ENCODE data around the gene TMEM150A.
"Not testable (repeated sequence)": the region's sequence is repeated elsewhere in the genome, so short reads cannot be mapped to it uniquely, and the experiment has no call there.

Gene TMEM150A

GRCh38 chr2:85602476-85603234 is at the start of gene TMEM150A:
Gene TMEM150A, minus strand, starts transcription at chr2:85602698. Its CDS starts 750 bp downstream, at chr2:85601948.
- in situ Hi-C loops (cut with MboI; ENCODE audit: low sequenced_read_pairs) = no loop called here

- in situ Hi-C loops (cut with MboI; ENCODE audit: low sequenced_read_pairs) = no loop called here
Observed at GRCh38 chr2:85652056-85652455, 49.6 kb upstream of the TMEM150A start.

- in situ Hi-C loops (cut with MboI; ENCODE audit: low sequenced_read_pairs) = no loop called here
Observed at GRCh38 chr2:85651097-85651496, 48.6 kb upstream of the TMEM150A start.

GRCh38 chr2:85650456-85650855 is 48.0 kb upstream of the TMEM150A start:
- in situ Hi-C loops (cut with MboI; ENCODE audit: low sequenced_read_pairs) = no loop called here

- in situ Hi-C loops (cut with MboI; ENCODE audit: low sequenced_read_pairs) = no loop called here
Observed at GRCh38 chr2:85649201-85650190, 47.0 kb upstream of the TMEM150A start.

GRCh38 chr2:85648619-85649018 is 46.1 kb upstream of the TMEM150A start:
- in situ Hi-C loops (cut with MboI; ENCODE audit: low sequenced_read_pairs) = no loop called here

- in situ Hi-C loops (cut with MboI; ENCODE audit: low sequenced_read_pairs) = no loop called here
Observed at GRCh38 chr2:85647823-85648526, 45.5 kb upstream of the TMEM150A start.

GRCh38 chr2:85646166-85646565 is 43.7 kb upstream of the TMEM150A start:
- in situ Hi-C loops (cut with MboI; ENCODE audit: low sequenced_read_pairs) = no loop called here

GRCh38 chr2:85644909-85645308 is 42.4 kb upstream of the TMEM150A start:
- in situ Hi-C loops (cut with MboI; ENCODE audit: low sequenced_read_pairs) = no loop called here

- in situ Hi-C loops (cut with MboI; ENCODE audit: low sequenced_read_pairs) = no loop called here
Observed at GRCh38 chr2:85642725-85643124, 40.2 kb upstream of the TMEM150A start.

GRCh38 chr2:85635636-85636035 is 33.1 kb upstream of the TMEM150A start:
- in situ Hi-C loops (cut with MboI; ENCODE audit: low sequenced_read_pairs) = no loop called here

GRCh38 chr2:85635011-85635410 is 32.5 kb upstream of the TMEM150A start:
- in situ Hi-C loops (cut with MboI; ENCODE audit: low sequenced_read_pairs) = no loop called here

- in situ Hi-C loops (cut with MboI; ENCODE audit: low sequenced_read_pairs) = no loop called here
Observed at GRCh38 chr2:85631316-85631715, 28.8 kb upstream of the TMEM150A start.

- in situ Hi-C loops (cut with MboI; ENCODE audit: low sequenced_read_pairs) = no loop called here
Observed at GRCh38 chr2:85628658-85629057, 26.2 kb upstream of the TMEM150A start.

GRCh38 chr2:85623991-85624390 is 21.5 kb upstream of the TMEM150A start:
- in situ Hi-C loops (cut with MboI; ENCODE audit: low sequenced_read_pairs) = no loop called here

GRCh38 chr2:85621338-85621737 is 18.8 kb upstream of the TMEM150A start:
- in situ Hi-C loops (cut with MboI; ENCODE audit: low sequenced_read_pairs) = no loop called here

- in situ Hi-C loops (cut with MboI; ENCODE audit: low sequenced_read_pairs) = no loop called here
Observed at GRCh38 chr2:85619617-85620016, 17.1 kb upstream of the TMEM150A start.

- in situ Hi-C loops (cut with MboI; ENCODE audit: low sequenced_read_pairs) = not testable (repeated sequence)
Observed at GRCh38 chr2:85617723-85618122, 15.2 kb upstream of the TMEM150A start.

GRCh38 chr2:85615413-85615728 is 12.9 kb upstream of the TMEM150A start:
- in situ Hi-C loops (cut with MboI; ENCODE audit: low sequenced_read_pairs) = no loop called here

- in situ Hi-C loops (cut with MboI; ENCODE audit: low sequenced_read_pairs) = not testable (repeated sequence)
Observed at GRCh38 chr2:85614757-85615156, 12.3 kb upstream of the TMEM150A start.

All from hTERT RPE-1 (cell line).